Lung (tissue), 12 donors: ENCODE data around the gene PHETA1. TPM values are rescaled to one million over a fixed set of nuclear protein-coding genes. Genes with fewer than 3 reads are reported as not detected.
A peak's percentile ranks its signal among the peaks of the same experiment; 100 is the strongest.
"Not testable (repeated sequence)": the region's sequence is repeated elsewhere in the genome, so short reads cannot be mapped to it uniquely, and the experiment has no call there.

ENCODE experiments used
- ATAC-seq: fragments of 200-7000 bp; cut with Tn5 transposase; one replicate; pipeline ENCODE4 v1.9.1; 2020; ENCODE audit warnings: moderate number of reproducible peaks; ENCODE audit not compliant: insufficient read depth, low FRiP score
- DNase-seq, 3 donors: peaks; one replicate each; pipeline ENCODE4 v3.0.0-alpha.2; 2013 to 2017
- H3K27ac ChIP-seq, 2 donors: one replicate each; pipeline ENCODE4 v1.5.1; 2013; ENCODE audit warnings: mild to moderate bottlenecking in 2 of 2, moderate library complexity in 2 of 2, control low read depth in 1 of 2, inconsistent platforms in 1 of 2, low read depth in 1 of 2, low read length in 1 of 2
- H3K27me3 ChIP-seq, 3 donors: one replicate each; pipeline ENCODE4 v1.5.1; 2013; ENCODE audit warnings: low read length in 2 of 3; ENCODE audit not compliant: control insufficient read depth in 3 of 3, insufficient read depth in 3 of 3
- H3K36me3 ChIP-seq, 4 donors: one replicate each; pipeline ENCODE4 v1.5.1; 2013; ENCODE audit warnings: low read length in 4 of 4, mild to moderate bottlenecking in 1 of 4, moderate library complexity in 1 of 4; ENCODE audit not compliant: control insufficient read depth in 4 of 4, insufficient read depth in 4 of 4
- H3K4me1 ChIP-seq, 5 donors: one replicate each; pipeline ENCODE4 v1.5.1; 2013; ENCODE audit warnings: low read length in 5 of 5, mild to moderate bottlenecking in 2 of 5, moderate library complexity in 1 of 5; ENCODE audit not compliant: control insufficient read depth in 5 of 5, insufficient read depth in 5 of 5
- H3K4me3 ChIP-seq: one replicate; pipeline ENCODE4 v1.5.1; 2013; ENCODE audit warnings: mild to moderate bottlenecking, control low read depth, moderate library complexity
- H3K9ac ChIP-seq, 2 donors: one replicate each; pipeline ENCODE4 v1.5.1; 2013; ENCODE audit warnings: low read length in 2 of 2, control low read depth in 1 of 2; ENCODE audit not compliant: insufficient read depth in 1 of 2
- H3K9me3 ChIP-seq, 4 donors: one replicate each; pipeline ENCODE4 v1.5.1; 2013; ENCODE audit warnings: low read length in 3 of 4, mild to moderate bottlenecking in 1 of 4, moderate library complexity in 1 of 4; ENCODE audit not compliant: control insufficient read depth in 4 of 4, insufficient read depth in 3 of 4
- WGBS, 2 donors: extraction: QIAGEN DNeasy Blood & Tissue Kit; methylation state at CpG; one replicate each; pipeline ENCODE4 v1.1.7; 2013; 5-methylcytosine and 5-hydroxymethylcytosine counted together
- polyA plus RNA-seq, 2 donors: library from polyadenylated mRNA; stranded (reverse); fragments of 200-250 nt; gene quantifications; one replicate each; pipeline ENCODE4 v1.2.1, GENCODE V29; 2013
- total RNA-seq, 2 donors: library from RNA; depleted of rRNA in 1 of 2; stranded (reverse); fragments of >200 nt in 1 of 2; gene quantifications; one replicate each; pipeline ENCODE4 v1.2.1, GENCODE V29; 2014 to 2021
- TF ChIP-seq, protein P1 (sequence below): IDR thresholded peaks from 2 replicates; pipeline ENCODE4 v1.5.1; 2012; ENCODE audit warnings: mild to moderate bottlenecking; ENCODE audit errors: control extremely low read depth, extremely low read depth
- donor health status: control.
- donor health status: control.
- donor health status: Bipolar disorder and iron deficiency.
- donor health status: healthy.
- donor health status: DM: yes; HTN: yes; CAD: no.

Gene PHETA1
- total and polyA plus RNA-seq, 4 donors, result 3.1 to 15.4 (median 13.2) TPM

GRCh38 chr12:111379942-111380554 is 11.2 kb upstream of the PHETA1 start:
- ATAC-seq (no peak), DNase-seq (no peak)
- Histone ChIP-seq H3K9me3 (peaks cover 0 to 3% (median 0%) of the 10 kb centered on the region in 4 donors), H3K36me3 (no peaks in the 10 kb centered on the region), H3K9ac (no peak overlapping the region), H3K27me3 (no peaks in the 10 kb centered on the region), H3K4me1 (no peaks in the 10 kb centered on the region), H3K27ac (no peak overlapping the region), H3K4me3 (no peak overlapping the region)
- TF ChIP-seq, protein P1, sequence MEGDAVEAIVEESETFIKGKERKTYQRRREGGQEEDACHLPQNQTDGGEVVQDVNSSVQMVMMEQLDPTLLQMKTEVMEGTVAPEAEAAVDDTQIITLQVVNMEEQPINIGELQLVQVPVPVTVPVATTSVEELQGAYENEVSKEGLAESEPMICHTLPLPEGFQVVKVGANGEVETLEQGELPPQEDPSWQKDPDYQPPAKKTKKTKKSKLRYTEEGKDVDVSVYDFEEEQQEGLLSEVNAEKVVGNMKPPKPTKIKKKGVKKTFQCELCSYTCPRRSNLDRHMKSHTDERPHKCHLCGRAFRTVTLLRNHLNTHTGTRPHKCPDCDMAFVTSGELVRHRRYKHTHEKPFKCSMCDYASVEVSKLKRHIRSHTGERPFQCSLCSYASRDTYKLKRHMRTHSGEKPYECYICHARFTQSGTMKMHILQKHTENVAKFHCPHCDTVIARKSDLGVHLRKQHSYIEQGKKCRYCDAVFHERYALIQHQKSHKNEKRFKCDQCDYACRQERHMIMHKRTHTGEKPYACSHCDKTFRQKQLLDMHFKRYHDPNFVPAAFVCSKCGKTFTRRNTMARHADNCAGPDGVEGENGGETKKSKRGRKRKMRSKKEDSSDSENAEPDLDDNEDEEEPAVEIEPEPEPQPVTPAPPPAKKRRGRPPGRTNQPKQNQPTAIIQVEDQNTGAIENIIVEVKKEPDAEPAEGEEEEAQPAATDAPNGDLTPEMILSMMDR, result no peak
- WGBS, 2 donors, result 91 to 95% methylated on average over 6 of the region's 6 CpGs

DNA sequence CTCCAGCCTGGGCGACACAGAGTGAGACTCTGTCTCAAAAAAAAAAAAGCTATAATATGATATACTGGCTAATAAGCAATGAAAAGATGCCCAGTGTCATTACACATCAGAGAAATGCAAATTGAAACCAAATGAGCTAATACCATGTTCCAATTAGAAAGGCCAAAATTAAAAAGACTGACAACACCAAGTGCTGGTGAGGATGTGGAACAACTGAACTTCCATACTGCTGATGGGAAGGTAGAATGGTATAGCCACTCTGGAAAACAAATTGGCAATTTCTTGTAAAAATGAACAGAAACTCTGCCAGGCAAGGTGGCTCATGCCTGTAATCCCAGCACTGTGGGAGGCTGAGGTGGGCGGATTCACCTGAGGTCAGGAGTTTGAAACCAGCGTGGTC is 8.5 kb upstream of the PHETA1 start:
- Histone ChIP-seq H3K9ac (no peak overlapping the region), H3K27me3 (no peaks in the 10 kb centered on the region), H3K27ac (no peak overlapping the region), H3K9me3 (peaks cover 0 to 3% (median 0%) of the 10 kb centered on the region in 4 donors), H3K36me3 (no peaks in the 10 kb centered on the region), H3K4me3 (no peak overlapping the region), H3K4me1 (no peaks in the 10 kb centered on the region)
- TF ChIP-seq, protein P1, result no peak
- DNase-seq (no peak), ATAC-seq (no peak)
- 92 to 96% methylated on average over 3 of the region's 3 CpGs for WGBS, 2 donors

DNA sequence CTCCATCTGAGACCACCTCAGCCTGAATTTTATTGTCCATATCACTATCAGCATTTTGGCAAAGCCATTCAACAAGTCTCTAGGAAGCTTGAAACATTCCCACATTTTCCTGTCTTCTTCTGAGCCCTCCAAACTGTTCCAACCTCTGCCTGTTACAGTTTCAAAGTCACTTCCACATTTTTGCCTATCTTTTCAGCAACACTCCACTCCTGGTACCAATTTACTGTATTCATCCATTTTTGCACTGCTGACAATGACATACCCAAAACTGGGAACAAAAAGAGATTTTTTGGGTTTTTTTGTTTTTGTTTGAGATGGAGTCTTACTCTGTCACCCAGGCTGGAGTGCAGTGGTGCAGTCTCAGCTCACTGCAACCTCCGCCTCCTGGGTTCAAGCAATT is 4.3 kb upstream of the PHETA1 start:
- 98 to 100% methylated on average over 1 of the region's 1 CpG for WGBS, 2 donors
- ATAC-seq, H3K9ac ChIP-seq, H3K4me3 ChIP-seq, H3K36me3 ChIP-seq, H3K27me3 ChIP-seq, H3K4me1 ChIP-seq, H3K27ac ChIP-seq, H3K9me3 ChIP-seq, DNase-seq: not testable (repeated sequence)

GRCh38 chr12:111369496-111370220 is 763 bp upstream of the PHETA1 start:
- H3K27ac ChIP-seq, result no peak overlapping the region
- no peaks in the 10 kb centered on the region for H3K9me3 ChIP-seq
- no peaks in the 10 kb centered on the region for H3K27me3 ChIP-seq
- peak overlapping the region; percentile 56 to 71 for H3K9ac ChIP-seq
- TF ChIP-seq, protein P1, result no peak
- ATAC-seq, result no peak
- H3K4me3 ChIP-seq, result peak overlapping the region; percentile 90
- peaks cover 0 to 8% (median 3%) of the 10 kb centered on the region in 4 donors for H3K36me3 ChIP-seq
- H3K4me1 ChIP-seq, result peaks cover 0 to 20% (median 0%) of the 10 kb centered on the region in 5 donors
- no peak for DNase-seq
- 43 to 46% methylated on average over 13 of the region's 13 CpGs for WGBS, 2 donors
